ENCODE measurements around the gene FIGNL2. TPM values are rescaled to one million over a fixed set of nuclear protein-coding genes. Genes with fewer than 3 reads are reported as not detected.

Gene FIGNL2
- total and polyA plus RNA-seq, 9 of the 15 experiments (the other 6 are each of a cell fraction or from before 2014, with no cell fraction given): 0.01 TPM; not detected in 8

GRCh38 chr12:51822956-51823355 is 25.6 kb downstream of the FIGNL2 start:
- no peak overlapping the region for H3K4me2 ChIP-seq (ENCODE audit: insufficient read depth, low read length)
- intact Hi-C loops (cut with micrococcal nuclease): loop anchor here (5.0 to 10.0 kb wide), 3 partner anchors 54 to 401 kb away; partner anchors contain the start of gene SLC4A8
- no TSS peak for BruUV-seq (replicated peaks)
- no peak overlapping the region for H2AFZ ChIP-seq (ENCODE audit: low read depth, low read length)
- ATAC-seq (no peak), FAIRE-seq (no peak), DNase-seq (ENCODE audit: extremely low read depth in 1 of 4, low spot score in 3 of 4) (no peak)
- H3K27ac ChIP-seq (ENCODE audit: extremely low read depth, low read depth, low read length): no peak overlapping the region
- no peak overlapping the region for H3K4me3 ChIP-seq
- TF ChIP-seq SNAPC5 (CRISPR knock-in tag; IDR thresholded peaks at IDR 0.05) (no peak), ZNF431 (CRISPR knock-in tag; IDR thresholded peaks at IDR 0.05) (no peak), ZNF395 (CRISPR knock-in tag; IDR thresholded peaks at IDR 0.05) (no peak), U2AF1 (optimal IDR thresholded peaks at IDR 0.05; ENCODE audit: low read depth, low read length) (no peak), TEAD4 (IDR thresholded peaks at IDR 0.05; ENCODE audit: low read length) (no peak), TEAD4 (CRISPR knock-in tag; IDR thresholded peaks at IDR 0.05; ENCODE audit: borderline replicate concordance) (no peak), BRCA1 (IDR thresholded peaks at IDR 0.05) (no peak), BRCA1 (CRISPR knock-in tag; IDR thresholded peaks at IDR 0.05) (no peak), ZNF583 (CRISPR knock-in tag; IDR thresholded peaks at IDR 0.05) (no peak), MEF2D (tag; conservative IDR thresholded peaks at IDR 0.05; ENCODE audit: low read depth) (no peak), FUS (optimal IDR thresholded peaks at IDR 0.05; ENCODE audit: low read depth, low read length) (no peak), POLR3G (IDR thresholded peaks at IDR 0.05; ENCODE audit: extremely low read depth, insufficient read length, insufficient replicate concordance) (no peak)
- H3K79me2 ChIP-seq (ENCODE audit: control insufficient read depth, insufficient read depth, low read length): no peaks in the 10 kb centered on the region
- 0% methylated on average over 4 of the region's 4 CpGs for WGBS (ENCODE audit: insufficient coverage, low coverage, missing lambda C conversion rate)
- H3K4me1 ChIP-seq (replicated peaks in 1 of 2; ENCODE audit: control insufficient read depth in 2 of 2, insufficient read depth in 2 of 2, low read length in 2 of 2): peaks cover 5 to 19% of the 10 kb centered on the region in 2 experiments; a peak in 4 of 5 replicates
- H3K9me1 ChIP-seq (ENCODE audit: control insufficient read depth, insufficient read depth, low read length): no peaks in the 10 kb centered on the region
- ChIA-PET CTCF (ENCODE audit: low intra/inter-chr PET ratio) (no interaction called here), POLR2A (no interaction called here)
- no peak overlapping the region for H3K9ac ChIP-seq (ENCODE audit: insufficient read depth in 1 of 2, low read depth in 2 of 2, low read length in 2 of 2)
- H3K9me3 ChIP-seq (replicated peaks; ENCODE audit: control insufficient read depth, insufficient read depth, low read depth, low read length): no peaks in the 10 kb centered on the region
- in situ Hi-C loops (cut with MboI): no loop called here
- no peaks in the 10 kb centered on the region for H3K36me3 ChIP-seq (ENCODE audit: control insufficient read depth, insufficient read depth, low read length)
- no peaks in the 10 kb centered on the region for H4K20me1 ChIP-seq (replicated peaks; ENCODE audit: control insufficient read depth, insufficient read depth, low read length)
- peaks cover 5 to 56% of the 10 kb centered on the region in 2 experiments; a peak in 4 of 5 replicates for H3K27me3 ChIP-seq (ENCODE audit: control insufficient read depth in 2 of 2, insufficient read depth in 2 of 2, low read length in 2 of 2)

Measured in K562 (cell line).